SK-N-SH treated with all-trans-retinoic acid at 6 μM for 48 hours (cell line): ENCODE results near the gene PLCB4.

Experiments used
- ARNTL ChIP-seq: fragments of 450-650 bp; formaldehyde crosslinking; IDR thresholded peaks from 2 replicates; pipeline ENCODE4 v1.5.0; 2020; ENCODE audit warnings: low read depth, mild to moderate bottlenecking, moderate library complexity, borderline replicate concordance
- CREB5 ChIP-seq: fragments of 250-450 bp; sonication (Bioruptor Pico); IDR thresholded peaks from 2 replicates; pipeline ENCODE4 v1.5.1; 2020; ENCODE audit warnings: low read depth, mild to moderate bottlenecking, moderate library complexity
- ESRRG ChIP-seq: fragments of 250-450 bp; sonication (Bioruptor Pico); IDR thresholded peaks from 2 replicates; pipeline ENCODE4 v1.6.1; 2021; ENCODE audit warnings: mild to moderate bottlenecking
- ISL1 ChIP-seq: fragments of 250-450 bp; sonication (Bioruptor Pico); IDR thresholded peaks from 2 replicates; pipeline ENCODE4 v2.1.2; 2022; ENCODE audit warnings: mild to moderate bottlenecking, moderate library complexity
- OSR1 ChIP-seq: fragments of 250-450 bp; sonication (Bioruptor Pico); IDR thresholded peaks from 2 replicates; pipeline ENCODE4 v1.8.0; 2022; ENCODE audit warnings: moderate library complexity, mild to moderate bottlenecking, inconsistent platforms
- PATZ1 ChIP-seq: fragments of 250-450 bp; sonication (Bioruptor Pico); IDR thresholded peaks from 2 replicates; pipeline ENCODE4 v1.8.0; 2020; ENCODE audit warnings: mild to moderate bottlenecking, moderate library complexity, borderline replicate concordance
- PPARA ChIP-seq: fragments of 250-450 bp; sonication (Bioruptor Pico); IDR thresholded peaks from 2 replicates; pipeline ENCODE4 v1.5.0; 2020; ENCODE audit warnings: mild to moderate bottlenecking, borderline replicate concordance
- RARB ChIP-seq: fragments of 250-450 bp; sonication (Bioruptor Pico); IDR thresholded peaks from 2 replicates; pipeline ENCODE4 v1.8.0; 2021; ENCODE audit warnings: mild to moderate bottlenecking, moderate library complexity
- TSHZ2 ChIP-seq: fragments of 250-450 bp; sonication (Bioruptor Pico); IDR thresholded peaks from 2 replicates; pipeline ENCODE4 v1.5.0; 2020; ENCODE audit warnings: mild to moderate bottlenecking, moderate library complexity
- ZFP3 ChIP-seq: fragments of 250-450 bp; sonication (Bioruptor Pico); IDR thresholded peaks from 2 replicates; pipeline ENCODE4 v1.5.0; 2020; ENCODE audit warnings: mild to moderate bottlenecking, moderate library complexity
- ZFP30 ChIP-seq: fragments of 450-650 bp; formaldehyde crosslinking; IDR thresholded peaks from 2 replicates; pipeline ENCODE4 v1.5.0; 2022; ENCODE audit warnings: mild to moderate bottlenecking, moderate library complexity
- ZNF565 ChIP-seq: fragments of 450-650 bp; formaldehyde crosslinking; conservative IDR thresholded peaks from 2 replicates; pipeline ENCODE4 v1.5.0; 2020; ENCODE audit warnings: low read depth, mild to moderate bottlenecking, moderate library complexity
- ZNF70 ChIP-seq: fragments of 450-650 bp; formaldehyde crosslinking; IDR thresholded peaks from 2 replicates; pipeline ENCODE4 v1.5.0; 2020; ENCODE audit warnings: mild to moderate bottlenecking, moderate library complexity
- ZNF8 ChIP-seq: fragments of 450-650 bp; formaldehyde crosslinking; IDR thresholded peaks from 2 replicates; pipeline ENCODE4 v1.5.0; 2020; ENCODE audit warnings: mild to moderate bottlenecking, moderate library complexity

- no peak for TF ChIP-seq TSHZ2
- no peak for TF ChIP-seq ESRRG
- TF ChIP-seq PATZ1: no peak
- TF ChIP-seq RARB: no peak
- TF ChIP-seq ZNF8 (CRISPR knock-in tag): no peak
- no peak for TF ChIP-seq ZFP3 (CRISPR knock-in tag)
- no peak for TF ChIP-seq ARNTL (CRISPR knock-in tag)
- TF ChIP-seq ISL1 (CRISPR knock-in tag): no peak
- no peak for TF ChIP-seq CREB5 (CRISPR knock-in tag)
- no peak for TF ChIP-seq ZNF565 (CRISPR knock-in tag)
- no peak for TF ChIP-seq PPARA (CRISPR knock-in tag)
- no peak for TF ChIP-seq OSR1
- no peak for TF ChIP-seq ZFP30 (CRISPR knock-in tag)
- no peak for TF ChIP-seq ZNF70
Observed at GRCh38 chr20:9163251-9163650, 94.4 kb downstream of the PLCB4 start.
